NCI-H2171 (cell line): ENCODE measurements around the gene UBL3.

ENCODE experiments used
- DNase-seq: peaks from one replicate; lab custom pipeline; 2025; lab: John Stamatoyannopoulos, UW

The UBL3 gene

DNA sequence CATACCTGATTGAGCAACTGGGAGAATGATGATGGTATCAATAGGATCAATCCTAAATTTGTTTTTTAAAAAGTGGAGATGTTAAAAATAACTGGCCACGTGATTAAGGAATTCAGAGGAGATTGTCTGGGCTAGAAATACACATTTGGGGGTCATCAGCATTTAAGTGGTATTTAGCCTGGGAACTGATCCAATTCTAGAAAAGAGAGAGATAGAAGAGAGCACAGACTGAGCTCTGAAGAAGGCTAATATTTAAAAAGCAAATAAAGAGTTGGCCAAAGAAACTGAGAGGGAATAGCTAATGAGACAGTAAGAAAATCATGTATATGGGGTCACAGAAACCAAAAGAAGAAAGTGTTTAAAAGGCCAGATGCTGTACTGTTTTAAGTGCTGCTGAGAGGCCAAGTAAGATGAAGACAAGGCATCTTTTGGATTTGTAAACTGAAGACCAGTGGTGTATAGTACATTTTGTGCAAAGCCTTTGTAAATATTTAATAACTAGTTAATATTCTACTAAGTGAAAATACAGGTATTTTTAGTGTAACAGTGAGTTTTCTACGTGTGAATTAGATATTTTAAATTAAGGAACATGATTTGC, 40.2 kb downstream of the UBL3 start:
- DNase-seq = no peak

DNA sequence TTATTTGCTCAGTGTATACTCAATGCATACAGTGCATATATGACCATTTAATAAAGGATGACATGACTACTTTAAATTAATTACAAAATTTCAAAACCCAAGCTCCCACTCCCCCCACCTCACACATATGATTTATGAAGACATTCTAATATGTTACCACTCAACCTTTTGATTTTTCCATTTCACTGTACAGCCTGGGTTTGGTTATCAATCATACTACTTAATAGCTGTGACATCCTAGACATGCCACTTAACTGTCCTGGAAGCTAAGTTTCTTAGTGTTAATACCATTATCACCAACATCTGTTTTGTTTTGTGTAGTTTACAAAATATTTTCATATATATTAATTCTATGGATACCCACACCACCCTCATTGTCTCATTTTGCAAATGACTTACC, 42.2 kb downstream of the UBL3 start:
- no peak for DNase-seq

- DNase-seq = no peak
These were observed 44.1 kb downstream of the UBL3 start for GRCh38 chr13:29805994-29806979.

DNA sequence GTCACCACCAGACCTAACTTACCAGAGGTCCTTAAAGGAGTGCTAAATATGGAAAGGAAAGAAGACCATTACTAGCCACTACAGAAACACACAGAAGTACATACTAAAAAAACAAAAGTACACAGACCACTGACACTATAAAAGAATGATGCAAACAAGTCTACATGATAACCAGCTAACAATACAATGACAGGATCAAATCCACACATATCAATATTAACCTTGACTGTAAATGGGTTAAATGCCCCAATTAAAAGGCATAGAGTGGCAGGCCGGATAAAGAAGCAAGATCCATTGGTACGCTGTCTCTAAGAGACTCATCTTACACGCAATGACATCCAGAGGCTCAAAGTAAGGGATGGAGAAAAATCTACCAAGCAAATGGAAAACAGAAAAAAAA, 47.2 kb downstream of the UBL3 start:
- DNase-seq = no peak

DNA sequence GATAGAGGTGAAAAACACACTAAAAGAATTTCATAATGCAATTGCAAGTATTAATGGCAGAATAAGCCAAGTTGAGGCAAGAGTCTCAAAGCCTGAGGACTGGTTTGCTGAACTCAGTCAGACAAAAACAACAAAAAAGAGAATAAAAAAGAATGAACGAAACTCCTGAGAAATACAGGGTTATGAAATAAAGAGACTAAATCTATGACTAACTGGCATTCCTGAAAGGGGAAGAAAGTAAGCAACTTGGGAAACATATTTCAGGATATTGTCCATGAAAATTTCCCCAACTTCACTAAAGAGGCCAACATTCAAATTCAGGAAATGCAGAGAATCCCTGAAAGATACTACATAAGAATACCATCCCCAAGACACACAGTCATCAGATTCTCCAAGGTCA, 47.8 kb downstream of the UBL3 start:
- no peak for DNase-seq

GRCh38 chr13:29801737-29802305, 48.6 kb downstream of the UBL3 start:
- no peak for DNase-seq

GRCh38 chr13:29801102-29801501, 49.3 kb downstream of the UBL3 start:
- DNase-seq = no peak

GRCh38 chr13:29800687-29801086, 49.7 kb downstream of the UBL3 start:
- no peak for DNase-seq

- no peak for DNase-seq
These were observed 51.4 kb downstream of the UBL3 start for GRCh38 chr13:29799041-29799440.

DNA sequence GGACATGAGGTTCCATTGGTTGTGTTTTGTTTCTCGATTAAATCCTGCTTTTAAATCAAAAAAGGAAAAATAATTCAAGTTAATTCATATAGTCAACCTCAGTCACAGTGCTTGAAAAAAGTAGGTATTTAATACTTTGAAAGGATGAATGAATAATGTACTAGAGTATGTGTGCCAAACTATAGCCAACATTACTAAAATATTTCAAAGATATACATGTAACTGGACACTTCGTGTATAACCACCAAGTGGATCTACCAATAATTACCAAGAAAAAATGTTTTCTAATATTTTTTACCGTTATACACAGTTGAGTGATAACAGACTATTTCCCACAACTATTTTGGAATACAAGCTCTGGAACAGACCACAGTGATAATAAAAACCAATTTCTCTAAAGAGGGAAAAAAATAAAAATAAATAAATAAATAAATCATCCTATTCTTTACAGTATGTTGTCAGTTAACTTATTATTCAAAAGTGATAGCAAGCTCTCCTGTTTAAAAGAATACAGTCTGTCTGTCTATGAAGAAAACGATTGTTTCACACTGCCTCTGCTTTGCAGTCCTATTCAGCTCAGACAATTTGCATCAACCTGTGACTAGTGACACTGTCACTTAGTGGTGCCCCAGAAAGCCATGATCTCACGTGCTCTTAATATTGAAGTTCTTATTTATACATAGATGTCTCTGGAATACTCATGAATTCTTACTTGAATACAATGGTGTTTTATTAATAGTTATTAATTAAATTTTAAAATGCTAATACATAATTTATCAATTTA, 58.2 kb downstream of the UBL3 start:
- no peak for DNase-seq

- no peak for DNase-seq
These were observed 58.9 kb downstream of the UBL3 start for GRCh38 chr13:29791508-29791907.

- no peak for DNase-seq
These were observed 63.7 kb downstream of the UBL3 start for GRCh38 chr13:29786698-29787097.

DNA sequence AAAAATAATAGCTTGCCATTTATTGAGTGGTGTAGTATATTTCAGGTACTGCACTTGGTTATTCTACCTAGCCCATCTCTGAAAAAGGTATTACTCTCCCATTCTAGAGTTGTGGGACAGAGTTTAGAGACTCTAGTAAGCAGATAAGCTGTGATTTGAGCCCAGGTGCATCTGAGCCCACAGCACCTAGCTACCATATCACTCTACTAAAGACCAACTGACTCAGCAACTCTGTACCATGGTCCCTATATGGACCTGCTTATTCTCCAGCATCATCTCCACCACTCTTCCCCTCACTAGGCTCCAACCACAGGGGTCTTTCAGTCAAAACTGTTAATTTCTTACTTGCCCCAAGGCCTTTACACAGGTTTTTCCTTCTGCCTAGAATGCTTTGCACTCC, 64.4 kb downstream of the UBL3 start:
- DNase-seq = no peak

DNA sequence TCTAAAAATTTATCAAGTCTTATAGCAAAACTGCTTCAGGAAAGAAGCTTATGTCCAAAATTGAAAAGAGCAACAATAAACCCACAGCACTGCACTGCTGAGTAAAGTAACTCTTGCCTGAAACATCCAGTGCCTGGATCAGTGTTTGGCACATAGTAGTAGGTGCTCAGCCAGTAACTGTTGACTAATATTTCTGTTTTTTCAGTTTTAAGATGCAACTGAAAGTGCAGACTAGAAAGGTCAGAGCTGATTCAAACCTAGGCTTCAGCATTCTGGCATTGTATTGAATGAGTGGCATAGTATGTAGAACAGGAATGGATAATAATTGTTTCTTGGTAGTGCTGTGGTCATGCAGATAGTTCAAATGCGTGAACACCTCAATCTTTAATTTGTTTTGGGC, 67.6 kb downstream of the UBL3 start:
- no peak for DNase-seq

DNA sequence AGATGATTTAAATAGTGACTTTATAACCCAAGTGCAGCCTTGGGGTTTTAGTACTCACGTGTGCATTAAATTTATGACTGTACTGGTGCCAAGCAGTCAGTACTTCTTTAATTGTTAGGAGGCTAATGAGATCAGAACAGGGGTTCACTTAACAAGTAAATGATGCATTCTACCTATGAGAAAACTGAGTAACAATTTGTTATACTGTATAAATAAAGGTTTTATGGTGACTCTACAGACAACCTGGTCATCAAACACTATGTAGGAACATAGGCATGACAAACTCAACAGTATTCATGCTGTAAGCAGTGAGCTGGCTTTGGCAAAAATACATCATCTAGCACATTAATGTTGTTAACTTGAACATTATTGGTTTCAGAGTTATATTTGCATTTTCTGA, 75.6 kb downstream of the UBL3 start:
- no peak for DNase-seq

GRCh38 chr13:29771247-29771646, 79.2 kb downstream of the UBL3 start:
- DNase-seq = no peak

GRCh38 chr13:29767006-29767405, 83.4 kb downstream of the UBL3 start:
- DNase-seq = no peak

- DNase-seq = no peak
These were observed 86.8 kb downstream of the UBL3 start for GRCh38 chr13:29763436-29764180.

- no peak for DNase-seq
These were observed 88.6 kb downstream of the UBL3 start for GRCh38 chr13:29761815-29762214.

- DNase-seq = no peak
These were observed 89.3 kb downstream of the UBL3 start for GRCh38 chr13:29761160-29761559.

GRCh38 chr13:29760544-29760943, 89.9 kb downstream of the UBL3 start:
- DNase-seq = no peak
